ENCODE results near the gene TENM3.

DNA sequence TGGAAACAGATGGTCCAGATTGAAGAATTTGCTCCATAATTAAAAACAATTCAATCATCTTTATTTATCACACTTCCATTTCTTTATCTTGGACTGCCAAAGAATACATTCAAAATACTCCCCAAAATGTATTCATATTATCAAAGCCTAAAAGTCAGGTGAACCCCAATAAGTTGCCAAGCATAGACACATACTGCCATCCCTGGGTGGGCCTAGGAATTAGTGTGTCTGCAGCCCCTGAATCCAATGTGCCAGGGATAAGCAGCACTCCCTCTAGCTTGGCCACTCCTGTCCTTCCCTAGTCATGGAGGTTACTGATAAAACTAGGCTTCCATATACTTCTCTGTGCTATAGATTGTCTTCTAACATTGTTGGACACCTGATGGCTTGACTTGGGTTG, 199.9 kb downstream of the TENM3 start:
- TF ChIP-seq, protein P1, sequence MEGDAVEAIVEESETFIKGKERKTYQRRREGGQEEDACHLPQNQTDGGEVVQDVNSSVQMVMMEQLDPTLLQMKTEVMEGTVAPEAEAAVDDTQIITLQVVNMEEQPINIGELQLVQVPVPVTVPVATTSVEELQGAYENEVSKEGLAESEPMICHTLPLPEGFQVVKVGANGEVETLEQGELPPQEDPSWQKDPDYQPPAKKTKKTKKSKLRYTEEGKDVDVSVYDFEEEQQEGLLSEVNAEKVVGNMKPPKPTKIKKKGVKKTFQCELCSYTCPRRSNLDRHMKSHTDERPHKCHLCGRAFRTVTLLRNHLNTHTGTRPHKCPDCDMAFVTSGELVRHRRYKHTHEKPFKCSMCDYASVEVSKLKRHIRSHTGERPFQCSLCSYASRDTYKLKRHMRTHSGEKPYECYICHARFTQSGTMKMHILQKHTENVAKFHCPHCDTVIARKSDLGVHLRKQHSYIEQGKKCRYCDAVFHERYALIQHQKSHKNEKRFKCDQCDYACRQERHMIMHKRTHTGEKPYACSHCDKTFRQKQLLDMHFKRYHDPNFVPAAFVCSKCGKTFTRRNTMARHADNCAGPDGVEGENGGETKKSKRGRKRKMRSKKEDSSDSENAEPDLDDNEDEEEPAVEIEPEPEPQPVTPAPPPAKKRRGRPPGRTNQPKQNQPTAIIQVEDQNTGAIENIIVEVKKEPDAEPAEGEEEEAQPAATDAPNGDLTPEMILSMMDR (IDR thresholded peaks at IDR 0.05), result no peak
- no peak for TF ChIP-seq ZFX (IDR thresholded peaks at IDR 0.05; ENCODE audit: borderline replicate concordance)
